Measurements from ENCODE around the gene BASP1. TPM values are rescaled to one million over a fixed set of nuclear protein-coding genes. Genes with fewer than 3 reads are reported as not detected.

BASP1 gene
- 202 to 264 TPM (median 258 TPM) in 5 replicates for total RNA-seq (2022; extraction: Qiagen RNA extraction)

GRCh38 chr5:17217493-17218352 is at the start of gene BASP1:
BASP1 (plus strand) TSS chr5:17217631; CDS start chr5:17275217, 57,586 bp downstream.

